HepG2 (cell line): ENCODE data around the gene ADGRF1.

Source experiments
- CTCF ChIP-seq: sonication (generic); formaldehyde crosslinking; IDR thresholded peaks from 2 replicates; pipeline ENCODE4 v1.5.0; 2020; ENCODE audit warnings: mild to moderate bottlenecking, missing genetic modification reagents, moderate library complexity
- EED ChIP-seq: sonication (generic); formaldehyde crosslinking; IDR thresholded peaks from 2 replicates; pipeline ENCODE4 v1.5.0; 2020; ENCODE audit warnings: mild to moderate bottlenecking, missing genetic modification reagents
- IRX3 ChIP-seq: sonication (generic); formaldehyde crosslinking; IDR thresholded peaks from 2 replicates; pipeline ENCODE4 v1.8.1; 2023; ENCODE audit warnings: mild to moderate bottlenecking, low read depth, missing genetic modification reagents, borderline replicate concordance
- MAX ChIP-seq: IDR thresholded peaks from 2 replicates; pipeline ENCODE4 v1.6.1; 2012; ENCODE audit warnings: inconsistent platforms
- POLR2A ChIP-seq, 2 experiments: IDR thresholded peaks; 2 replicates each; pipeline ENCODE4 v1.6.1; 2011; ENCODE audit warnings: low read depth in 2 of 2, low read length in 2 of 2, mild to moderate bottlenecking in 1 of 2, moderate library complexity in 1 of 2; ENCODE audit not compliant: insufficient read depth in 1 of 2
- SMAD1 ChIP-seq: sonication (generic); formaldehyde crosslinking; IDR thresholded peaks from 2 replicates; pipeline ENCODE4 v1.4.0; 2020; ENCODE audit warnings: missing genetic modification reagents, low read depth, mild to moderate bottlenecking, borderline replicate concordance
- SMC3 ChIP-seq: IDR thresholded peaks from 2 replicates; pipeline ENCODE4 v1.6.1; 2011; ENCODE audit warnings: low read length, improper control_type of control experiment
- TCF12 ChIP-seq, 2 experiments: fragments of 450-650 bp in 1 of 2; sonication (generic) in 1 of 2; formaldehyde crosslinking in 1 of 2; IDR thresholded peaks; 2 replicates each; pipeline versions ENCODE4 v1.6.1 to v1.8.0; 2017 to 2022; ENCODE audit warnings: antibody characterized with exemption in 1 of 2, mild to moderate bottlenecking in 1 of 2, missing genetic modification reagents in 1 of 2, moderate library complexity in 1 of 2

- TF ChIP-seq SMC3 (no peak), IRX3 (CRISPR knock-in tag) (no peak), TCF12 (IDR thresholded peaks at IDR 0.05) (no peak), TCF12 (CRISPR knock-in tag; IDR thresholded peaks at IDR 0.05) (no peak), EED (CRISPR knock-in tag) (no peak), POLR2A (IDR thresholded peaks at IDR 0.05; ENCODE audit: insufficient read depth in 1 of 2, low read depth in 2 of 2, low read length in 2 of 2) (no peak), MAX (no peak), SMAD1 (CRISPR knock-in tag) (no peak), CTCF (CRISPR knock-in tag) (no peak)
Measured at GRCh38 chr6:47000842-47001241, 41.3 kb downstream of the ADGRF1 start.
